ENCODE measurements around the gene IAH1. TPM values are rescaled to one million over a fixed set of nuclear protein-coding genes. Genes with fewer than 3 reads are reported as not detected.

IAH1 gene
- total RNA-seq, 4 donors from 2014 or later = 50.3 to 83.7 (median 62.5) TPM

- intact Hi-C loops (cut with DNase I) = no loop called here
- H3K4me3 ChIP-seq (replicated peaks in 1 of 3) = no peak overlapping the region
- TF ChIP-seq CTCF (IDR thresholded peaks at IDR 0.05) = no peak
- no peak for TF ChIP-seq POLR2A (IDR thresholded peaks at IDR 0.05)
- no peaks in the 10 kb centered on the region for H3K36me3 ChIP-seq
- H3K9me3 ChIP-seq = no peaks in the 10 kb centered on the region
- 61 to 66% methylated on average over 7 of the region's 7 CpGs for WGBS, 2 donors
- H3K4me1 ChIP-seq = peaks cover 10 to 53% of the 10 kb centered on the region in 2 donors
- H3K27ac ChIP-seq = peak overlapping the region; percentile 39 to 67 (median 56)
- DNase-seq = peak; percentile 55 to 59
- H3K27me3 ChIP-seq = no peaks in the 10 kb centered on the region
Measured at GRCh38 chr2:9465170-9465569, 9.2 kb upstream of the IAH1 start.

GRCh38 chr2:9466147-9466683, 8.1 kb upstream of the IAH1 start:
- no peak for DNase-seq
- Histone ChIP-seq H3K27ac (peak overlapping the region in 1 of 3 donors; percentile 24), H3K4me1 (peaks cover 10 to 53% of the 10 kb centered on the region in 2 donors), H3K9me3 (no peaks in the 10 kb centered on the region), H3K36me3 (no peaks in the 10 kb centered on the region), H3K27me3 (no peaks in the 10 kb centered on the region), H3K4me3 (replicated peaks in 1 of 3) (no peak overlapping the region)
- no peak for TF ChIP-seq CTCF (IDR thresholded peaks at IDR 0.05)
- TF ChIP-seq POLR2A (IDR thresholded peaks at IDR 0.05) = no peak
- WGBS, 2 donors = 90% methylated on average over 34 to 46 of the region's 46 CpGs
- intact Hi-C loops (cut with DNase I) = no loop called here

DNA sequence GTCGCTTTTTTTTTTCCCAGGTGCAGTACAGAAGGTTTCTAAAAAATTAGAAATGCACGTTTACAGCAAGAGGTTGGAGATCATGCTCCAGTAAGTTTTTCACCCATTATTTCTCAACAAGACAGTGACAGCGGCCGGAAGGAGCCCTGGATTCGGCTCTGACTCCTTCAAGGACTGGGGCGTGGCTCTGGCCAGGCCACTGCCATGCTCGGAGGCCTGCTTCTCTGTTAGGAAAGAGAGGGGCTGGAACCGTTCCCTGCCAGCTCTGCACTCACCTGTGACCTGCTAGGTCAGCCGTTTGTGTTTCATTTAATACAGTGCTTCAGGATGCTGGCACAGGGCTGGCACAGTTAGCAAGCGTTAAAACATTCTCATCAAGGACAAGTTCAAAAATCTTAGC, 6.7 kb upstream of the IAH1 start:
- intact Hi-C loops (cut with DNase I) = no loop called here
- no peaks in the 10 kb centered on the region for H3K27me3 ChIP-seq
- H3K4me1 ChIP-seq = peaks cover 10 to 51% of the 10 kb centered on the region in 2 donors
- H3K4me3 ChIP-seq (replicated peaks in 1 of 3) = no peak overlapping the region
- H3K27ac ChIP-seq = peak overlapping the region; percentile 57 to 79 (median 69)
- no peaks in the 10 kb centered on the region for H3K36me3 ChIP-seq
- no peaks in the 10 kb centered on the region for H3K9me3 ChIP-seq
- peak; percentile 98 to 99 for DNase-seq
- no peak for TF ChIP-seq CTCF (IDR thresholded peaks at IDR 0.05)
- TF ChIP-seq POLR2A (IDR thresholded peaks at IDR 0.05) = peak in 1 of 2 donors; percentile 23
- 25 to 48% methylated on average over 10 of the region's 10 CpGs for WGBS, 2 donors

- TF ChIP-seq CTCF (IDR thresholded peaks at IDR 0.05) = no peak
- no peak for TF ChIP-seq POLR2A (IDR thresholded peaks at IDR 0.05)
- 91 to 93% methylated on average over 5 of the region's 5 CpGs for WGBS, 2 donors
- Histone ChIP-seq H3K4me1 (peaks cover 20 to 32% of the 10 kb centered on the region in 2 donors), H3K4me3 (replicated peaks in 1 of 3) (no peak overlapping the region), H3K27ac (no peak overlapping the region), H3K9me3 (no peaks in the 10 kb centered on the region), H3K27me3 (no peaks in the 10 kb centered on the region), H3K36me3 (no peaks in the 10 kb centered on the region)
- intact Hi-C loops (cut with DNase I) = loop anchor here (10.0 kb wide), 3 partner anchors 46 to 154 kb away; partner anchors contain the start of genes ADAM17, CPSF3 and ITGB1BP1
- DNase-seq = no peak
Measured at GRCh38 chr2:9471206-9471605, 3.1 kb upstream of the IAH1 start.

- 97% methylated on average over 9 of the region's 9 CpGs for WGBS, 2 donors
- intact Hi-C loops (cut with DNase I) = loop anchor here (10.0 kb wide), 3 partner anchors 48 to 152 kb away; partner anchors contain the start of genes ADAM17, CPSF3 and ITGB1BP1
- no peak for TF ChIP-seq POLR2A (IDR thresholded peaks at IDR 0.05)
- no peak for TF ChIP-seq CTCF (IDR thresholded peaks at IDR 0.05)
Measured at GRCh38 chr2:9472511-9472910, 1.8 kb upstream of the IAH1 start.

More at GRCh38 chr2:9472511-9472910, 1.8 kb upstream of the IAH1 start:
- Histone ChIP-seq H3K4me3 (replicated peaks in 1 of 3) (no peak overlapping the region), H3K27ac (no peak overlapping the region), H3K9me3 (no peaks in the 10 kb centered on the region), H3K36me3 (no peaks in the 10 kb centered on the region), H3K27me3 (no peaks in the 10 kb centered on the region), H3K4me1 (peaks cover 20 to 32% of the 10 kb centered on the region in 2 donors)
- DNase-seq = no peak
